ENCODE measurements around the gene NUDT16L1. TPM values are rescaled to one million over a fixed set of nuclear protein-coding genes. Genes with fewer than 3 reads are reported as not detected.

NUDT16L1 gene
- total and polyA plus RNA-seq, 3 donors from 2014 or later: 33.6 to 48.6 (median 34.3) TPM

GRCh38 chr16:4684058-4684715, 9.2 kb upstream of the NUDT16L1 start:
- no peak for DNase-seq
- H3K9me3 ChIP-seq: no peaks in the 10 kb centered on the region
- intact Hi-C loops (cut with DNase I; ENCODE audit: low total_unique reads): no loop called here
- TF ChIP-seq, protein P1, sequence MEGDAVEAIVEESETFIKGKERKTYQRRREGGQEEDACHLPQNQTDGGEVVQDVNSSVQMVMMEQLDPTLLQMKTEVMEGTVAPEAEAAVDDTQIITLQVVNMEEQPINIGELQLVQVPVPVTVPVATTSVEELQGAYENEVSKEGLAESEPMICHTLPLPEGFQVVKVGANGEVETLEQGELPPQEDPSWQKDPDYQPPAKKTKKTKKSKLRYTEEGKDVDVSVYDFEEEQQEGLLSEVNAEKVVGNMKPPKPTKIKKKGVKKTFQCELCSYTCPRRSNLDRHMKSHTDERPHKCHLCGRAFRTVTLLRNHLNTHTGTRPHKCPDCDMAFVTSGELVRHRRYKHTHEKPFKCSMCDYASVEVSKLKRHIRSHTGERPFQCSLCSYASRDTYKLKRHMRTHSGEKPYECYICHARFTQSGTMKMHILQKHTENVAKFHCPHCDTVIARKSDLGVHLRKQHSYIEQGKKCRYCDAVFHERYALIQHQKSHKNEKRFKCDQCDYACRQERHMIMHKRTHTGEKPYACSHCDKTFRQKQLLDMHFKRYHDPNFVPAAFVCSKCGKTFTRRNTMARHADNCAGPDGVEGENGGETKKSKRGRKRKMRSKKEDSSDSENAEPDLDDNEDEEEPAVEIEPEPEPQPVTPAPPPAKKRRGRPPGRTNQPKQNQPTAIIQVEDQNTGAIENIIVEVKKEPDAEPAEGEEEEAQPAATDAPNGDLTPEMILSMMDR (IDR thresholded peaks at IDR 0.05): no peak
- TF ChIP-seq POLR2A (IDR thresholded peaks at IDR 0.05): no peak
- H3K4me1 ChIP-seq: peaks cover 6% of the 10 kb centered on the region
- H3K4me3 ChIP-seq: no peak overlapping the region
- H3K27me3 ChIP-seq: no peaks in the 10 kb centered on the region
- no peak overlapping the region for H3K27ac ChIP-seq
- no peaks in the 10 kb centered on the region for H3K36me3 ChIP-seq (ENCODE audit: low read depth, missing control alignments)
- 97 to 100% methylated on average over 1 to 23 of the region's 23 CpGs for WGBS, 2 donors

- no peak for DNase-seq
- Histone ChIP-seq H3K4me3 (no peak overlapping the region), H3K36me3 (ENCODE audit: low read depth, missing control alignments) (no peaks in the 10 kb centered on the region), H3K9me3 (no peaks in the 10 kb centered on the region), H3K4me1 (peaks cover 5% of the 10 kb centered on the region), H3K27ac (no peak overlapping the region), H3K27me3 (no peaks in the 10 kb centered on the region)
- TF ChIP-seq, protein P1 (IDR thresholded peaks at IDR 0.05): no peak
- no peak for TF ChIP-seq POLR2A (IDR thresholded peaks at IDR 0.05)
- 70 to 92% methylated on average over 2 to 13 of the region's 13 CpGs for WGBS, 2 donors
- intact Hi-C loops (cut with DNase I; ENCODE audit: low total_unique reads): no loop called here
These were observed 8.6 kb upstream of the NUDT16L1 start for GRCh38 chr16:4684763-4685162.

GRCh38 chr16:4685292-4685691, 8.1 kb upstream of the NUDT16L1 start:
- DNase-seq: no peak
- no peaks in the 10 kb centered on the region for H3K36me3 ChIP-seq (ENCODE audit: low read depth, missing control alignments)
- H3K27ac ChIP-seq: no peak overlapping the region
- H3K4me1 ChIP-seq: peaks cover 5% of the 10 kb centered on the region
- intact Hi-C loops (cut with DNase I; ENCODE audit: low total_unique reads): no loop called here
- WGBS, 2 donors: 81 to 82% methylated on average over 7 to 13 of the region's 13 CpGs
- TF ChIP-seq POLR2A (IDR thresholded peaks at IDR 0.05): no peak
- TF ChIP-seq, protein P1 (IDR thresholded peaks at IDR 0.05): no peak
- no peaks in the 10 kb centered on the region for H3K9me3 ChIP-seq
- no peaks in the 10 kb centered on the region for H3K27me3 ChIP-seq
- H3K4me3 ChIP-seq: no peak overlapping the region

DNA sequence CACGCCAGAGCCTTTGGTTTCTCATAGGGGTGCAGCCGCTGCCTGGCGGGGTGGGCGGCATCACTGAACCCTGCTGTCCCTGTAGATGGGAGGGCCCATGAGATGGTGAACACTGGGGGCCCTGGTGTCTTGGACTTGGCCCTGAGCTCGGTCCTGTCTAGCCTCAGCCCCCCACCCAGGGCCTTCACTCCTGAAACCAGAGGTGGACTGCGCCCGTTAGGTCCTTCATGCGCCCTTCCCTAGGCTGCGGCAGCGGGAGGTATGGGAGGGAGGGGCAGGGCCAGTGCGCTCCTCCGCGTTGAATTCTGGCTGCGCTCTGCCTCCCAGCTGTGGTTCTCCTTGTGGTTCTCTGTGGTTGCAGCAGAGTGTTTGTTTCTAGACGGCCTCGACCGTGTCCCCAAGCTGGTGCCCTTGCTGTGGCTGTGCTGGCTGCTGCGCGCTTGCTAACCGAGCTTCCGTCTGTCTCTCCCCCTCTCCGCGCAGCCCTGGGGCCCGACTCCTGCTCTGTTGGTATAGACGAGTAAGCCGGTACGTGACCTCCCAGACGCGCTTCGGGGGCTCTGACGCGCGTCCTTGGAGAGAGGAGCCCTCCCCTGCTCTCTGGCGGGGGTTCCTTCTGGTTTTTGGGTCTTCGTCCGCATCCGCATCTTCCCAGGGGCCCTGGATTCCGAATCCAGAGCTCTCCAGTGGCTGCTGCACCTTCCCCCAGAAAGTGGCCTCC, 7.4 kb upstream of the NUDT16L1 start:
- peaks cover 2% of the 10 kb centered on the region for H3K4me1 ChIP-seq
- no peak for TF ChIP-seq POLR2A (IDR thresholded peaks at IDR 0.05)
- TF ChIP-seq, protein P1 (IDR thresholded peaks at IDR 0.05): no peak
- WGBS, 2 donors: 93 to 94% methylated on average over 21 to 36 of the region's 38 CpGs
- no peaks in the 10 kb centered on the region for H3K36me3 ChIP-seq (ENCODE audit: low read depth, missing control alignments)
- intact Hi-C loops (cut with DNase I; ENCODE audit: low total_unique reads): no loop called here
- H3K27me3 ChIP-seq: no peaks in the 10 kb centered on the region
- DNase-seq: no peak
- no peak overlapping the region for H3K4me3 ChIP-seq
- H3K27ac ChIP-seq: no peak overlapping the region
- H3K9me3 ChIP-seq: no peaks in the 10 kb centered on the region

Data from testis (tissue), 3 donors.